HG03439 (cell line): ENCODE data around the gene RHOXF2.
"Not testable (repeated sequence)": the region's sequence is repeated elsewhere in the genome, so short reads cannot be mapped to it uniquely, and the experiment has no call there.

ENCODE experiments used
- ATAC-seq: cut with Tn5 transposase; IDR thresholded peaks from one replicate; pipeline ENCODE4 v1.9.1; 2021; ENCODE audit warnings: mild to moderate bottlenecking, moderate library complexity; ENCODE audit not compliant: unreplicated experiment

The RHOXF2 gene

DNA sequence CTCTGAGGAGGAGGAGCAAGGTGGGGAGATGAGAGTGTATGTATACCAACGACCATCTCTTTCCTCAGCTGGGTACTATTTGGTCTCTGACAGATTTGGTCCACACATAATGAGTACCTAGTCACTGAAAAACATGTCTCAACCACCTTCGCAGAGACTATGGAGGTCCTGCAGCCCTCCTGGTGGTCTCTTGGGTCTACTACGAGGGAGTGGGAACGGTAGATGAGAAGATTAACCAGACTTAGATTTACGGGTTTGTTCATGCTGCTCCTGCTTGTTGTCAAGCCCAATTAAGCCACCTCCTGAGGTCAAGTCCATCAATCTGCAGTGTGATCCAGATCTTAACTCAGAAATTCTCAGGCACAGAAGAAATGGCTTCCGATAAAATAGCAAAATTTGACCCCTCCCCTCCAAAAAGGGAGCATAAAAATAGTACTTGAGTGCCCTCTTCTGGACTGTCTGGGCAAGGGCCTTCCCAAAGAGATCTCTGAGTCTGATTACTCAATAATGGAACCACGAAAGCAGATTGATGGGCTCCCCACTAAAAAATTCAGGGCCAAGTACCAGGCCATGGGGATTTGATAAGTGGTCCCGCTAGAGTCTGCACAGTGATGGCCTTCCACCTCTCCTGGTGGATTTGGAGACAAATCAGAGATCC is 38.3 kb downstream of the RHOXF2 start:
- ATAC-seq: not testable (repeated sequence)

- no peak for ATAC-seq
Observed at GRCh38 chrX:120200851-120201250, 42.4 kb downstream of the RHOXF2 start.

GRCh38 chrX:120205816-120206753 is 47.7 kb downstream of the RHOXF2 start:
- no peak for ATAC-seq

GRCh38 chrX:120207009-120207605 is 48.7 kb downstream of the RHOXF2 start:
- no peak for ATAC-seq

GRCh38 chrX:120213438-120214265 is 55.2 kb downstream of the RHOXF2 start:
- no peak for ATAC-seq
